Gastroesophageal sphincter (tissue), 3 donors: ENCODE results near the gene COQ3.

Source experiments
- CTCF ChIP-seq, 4 experiments: fragments of 200-600 bp in 2 of 4; fragments of 450-650 bp in 2 of 4; sonication (generic) in 1 of 4; IDR thresholded peaks; one replicate each; pipeline ENCODE4 v1.5.1; 2017 to 2019; ENCODE audit warnings: antibody characterized with exemption in 4 of 4, mild to moderate bottlenecking in 2 of 4, moderate library complexity in 2 of 4
- POLR2AphosphoS5 ChIP-seq: sonication (generic); formaldehyde crosslinking; IDR thresholded peaks from one replicate; pipeline ENCODE4 v1.6.1; 2017; ENCODE audit warnings: antibody characterized with exemption

- no peak for TF ChIP-seq CTCF (IDR thresholded peaks at IDR 0.05)
- no peak for TF ChIP-seq POLR2AphosphoS5
Observed at GRCh38 chr6:99345164-99345563, 48.8 kb downstream of the COQ3 start.
